ENCODE data around the gene FCSK. TPM values are rescaled to one million over a fixed set of nuclear protein-coding genes. Genes with fewer than 3 reads are reported as not detected.

Gene FCSK
- total and polyA plus RNA-seq, 10 of the 15 experiments (the other 5 are each of a cell fraction or from before 2014, with no cell fraction given): 0.60 to 17.6 (median 7.4) TPM

DNA sequence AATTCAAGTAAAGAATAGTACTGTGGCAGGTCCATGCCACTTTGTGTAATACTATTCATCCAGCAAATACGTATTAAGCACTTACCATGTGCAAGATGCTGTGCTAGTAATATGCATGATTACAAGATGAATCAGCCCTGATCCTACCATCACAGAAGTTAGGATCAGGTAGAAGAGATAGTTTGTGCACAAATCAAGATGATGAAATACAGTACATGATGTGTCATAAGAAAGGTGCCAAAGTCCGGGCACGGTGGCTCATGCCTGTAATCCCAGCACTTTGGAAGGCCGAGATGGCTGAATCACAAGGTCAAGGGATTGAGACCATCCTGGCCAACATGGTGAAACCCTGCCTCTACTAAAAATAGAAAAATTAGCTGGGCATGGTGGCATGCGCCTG is 58.1 kb downstream of the FCSK start:
- Histone ChIP-seq H4K20me1 (ENCODE audit: control insufficient read depth, insufficient read depth) (no peaks in the 10 kb centered on the region), H3K36me3 (ENCODE audit: control insufficient read depth in 2 of 2, insufficient read depth in 2 of 2, low read length in 1 of 2) (peaks cover 4 to 18% of the 10 kb centered on the region in 2 experiments), H3K79me2 (ENCODE audit: control insufficient read depth, insufficient read depth, low read length) (no peaks in the 10 kb centered on the region), H3K4me2 (ENCODE audit: control insufficient read depth, insufficient read depth) (no peak overlapping the region), H3K27ac (ENCODE audit: control insufficient read depth, insufficient read depth) (no peak overlapping the region), H3K4me3 (no peak overlapping the region), H3K9ac (ENCODE audit: control insufficient read depth, insufficient read depth, low read length) (no peak overlapping the region), H3K9me3 (replicated peaks; ENCODE audit: control insufficient read depth, insufficient read depth, low read length) (no peaks in the 10 kb centered on the region), H3K4me1 (ENCODE audit: control insufficient read depth, insufficient read depth, low read length) (no peaks in the 10 kb centered on the region), H3K27me3 (replicated peaks in 1 of 2; ENCODE audit: control insufficient read depth in 2 of 2, insufficient read depth in 2 of 2, low read length in 1 of 2) (no peaks in the 10 kb centered on the region), H2AFZ (ENCODE audit: control insufficient read depth, low read depth, low read length) (no peak overlapping the region)
- DNase-seq (ENCODE audit: low read depth, low spot score) (no peak), FAIRE-seq (no peak), ATAC-seq (no peak)
- POLR2A ChIA-PET: no interaction called here
- CTCF ChIA-PET: no interaction called here
- intact Hi-C loops (cut with micrococcal nuclease; ENCODE audit: unreplicated experiment): no loop called here
- RAD21 ChIA-PET (ENCODE audit: unreplicated experiment): no interaction called here
- BruUV-seq (replicated peaks): no TSS peak
- 98% methylated on average over 5 of the region's 5 CpGs for WGBS (ENCODE audit: insufficient coverage, insufficient replicate concordance, low lambda C conversion rate, missing lambda C conversion rate)
- TF ChIP-seq HDGF (IDR thresholded peaks at IDR 0.05) (no peak), SRF (IDR thresholded peaks at IDR 0.05; ENCODE audit: low read depth in 2 of 2, low read length in 2 of 2) (no peak), POLR2AphosphoS5 (IDR thresholded peaks at IDR 0.05; ENCODE audit: low read length) (no peak), POLR2AphosphoS2 (IDR thresholded peaks at IDR 0.05; ENCODE audit: low read depth, low read length) (no peak), RBBP5 (conservative IDR thresholded peaks at IDR 0.05) (no peak), SREBF2 (IDR thresholded peaks at IDR 0.05; ENCODE audit: low read length) (no peak), YBX1 (IDR thresholded peaks at IDR 0.05) (no peak), SIN3A (IDR thresholded peaks at IDR 0.05; ENCODE audit: low read depth, low read length) (no peak), BHLHE40 (IDR thresholded peaks at IDR 0.05; ENCODE audit: borderline replicate concordance in 1 of 2, low read depth in 2 of 2, low read length in 1 of 2) (no peak)
- TF ChIP-seq, protein P1, sequence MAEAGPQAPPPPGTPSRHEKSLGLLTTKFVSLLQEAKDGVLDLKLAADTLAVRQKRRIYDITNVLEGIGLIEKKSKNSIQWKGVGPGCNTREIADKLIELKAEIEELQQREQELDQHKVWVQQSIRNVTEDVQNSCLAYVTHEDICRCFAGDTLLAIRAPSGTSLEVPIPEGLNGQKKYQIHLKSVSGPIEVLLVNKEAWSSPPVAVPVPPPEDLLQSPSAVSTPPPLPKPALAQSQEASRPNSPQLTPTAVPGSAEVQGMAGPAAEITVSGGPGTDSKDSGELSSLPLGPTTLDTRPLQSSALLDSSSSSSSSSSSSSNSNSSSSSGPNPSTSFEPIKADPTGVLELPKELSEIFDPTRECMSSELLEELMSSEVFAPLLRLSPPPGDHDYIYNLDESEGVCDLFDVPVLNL (IDR thresholded peaks at IDR 0.05; ENCODE audit: low read depth, low read length): no peak
- in situ Hi-C loops (cut with MboI): no loop called here
- SMC1A ChIA-PET (ENCODE audit: uncharacterized antibody, unreplicated experiment): no interaction called here
